ENCODE results near the gene NOL4L.

DNA sequence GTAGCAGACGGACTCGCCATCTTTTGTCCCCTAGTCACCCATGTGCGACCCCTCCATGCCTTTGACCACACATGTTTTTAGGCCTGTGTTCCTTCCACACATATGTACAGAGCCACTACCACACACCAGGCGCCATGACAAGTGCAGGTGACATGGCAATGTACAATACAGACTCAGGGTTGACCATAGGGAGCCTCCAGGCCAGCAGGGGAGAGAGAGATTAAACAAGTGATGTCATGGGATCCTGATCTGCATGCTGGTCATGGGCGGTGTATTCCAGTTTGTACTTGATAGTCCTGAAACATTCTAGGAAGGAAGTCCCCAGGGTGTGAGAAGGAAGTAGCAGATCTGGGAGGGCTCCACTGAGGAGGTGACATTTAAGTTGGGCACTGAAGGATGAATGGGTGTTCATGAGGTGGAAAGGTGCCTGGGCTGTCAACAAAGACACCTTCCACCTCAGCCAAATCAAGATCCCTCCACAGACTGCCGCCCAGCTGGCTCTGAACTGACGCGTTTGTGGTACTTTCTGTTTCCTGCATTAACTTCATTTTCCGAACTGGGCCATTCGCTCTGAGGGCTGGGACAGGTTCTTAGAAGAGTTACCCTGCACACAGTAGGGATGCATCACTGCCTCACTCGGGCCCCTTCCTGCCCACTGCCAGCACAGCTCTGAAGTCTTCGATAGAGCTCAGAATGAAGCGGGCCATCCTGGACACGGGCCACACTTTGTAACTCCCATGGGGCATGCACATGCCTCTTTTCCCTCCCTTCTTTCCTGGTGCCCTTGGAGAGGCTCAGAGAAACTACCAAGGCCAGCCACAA lies 94.0 kb downstream of the NOL4L start:
- TF ChIP-seq, protein P1, sequence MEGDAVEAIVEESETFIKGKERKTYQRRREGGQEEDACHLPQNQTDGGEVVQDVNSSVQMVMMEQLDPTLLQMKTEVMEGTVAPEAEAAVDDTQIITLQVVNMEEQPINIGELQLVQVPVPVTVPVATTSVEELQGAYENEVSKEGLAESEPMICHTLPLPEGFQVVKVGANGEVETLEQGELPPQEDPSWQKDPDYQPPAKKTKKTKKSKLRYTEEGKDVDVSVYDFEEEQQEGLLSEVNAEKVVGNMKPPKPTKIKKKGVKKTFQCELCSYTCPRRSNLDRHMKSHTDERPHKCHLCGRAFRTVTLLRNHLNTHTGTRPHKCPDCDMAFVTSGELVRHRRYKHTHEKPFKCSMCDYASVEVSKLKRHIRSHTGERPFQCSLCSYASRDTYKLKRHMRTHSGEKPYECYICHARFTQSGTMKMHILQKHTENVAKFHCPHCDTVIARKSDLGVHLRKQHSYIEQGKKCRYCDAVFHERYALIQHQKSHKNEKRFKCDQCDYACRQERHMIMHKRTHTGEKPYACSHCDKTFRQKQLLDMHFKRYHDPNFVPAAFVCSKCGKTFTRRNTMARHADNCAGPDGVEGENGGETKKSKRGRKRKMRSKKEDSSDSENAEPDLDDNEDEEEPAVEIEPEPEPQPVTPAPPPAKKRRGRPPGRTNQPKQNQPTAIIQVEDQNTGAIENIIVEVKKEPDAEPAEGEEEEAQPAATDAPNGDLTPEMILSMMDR (IDR thresholded peaks at IDR 0.05; ENCODE audit: insufficient read depth, low read length): no peak
- TF ChIP-seq, protein P2, sequence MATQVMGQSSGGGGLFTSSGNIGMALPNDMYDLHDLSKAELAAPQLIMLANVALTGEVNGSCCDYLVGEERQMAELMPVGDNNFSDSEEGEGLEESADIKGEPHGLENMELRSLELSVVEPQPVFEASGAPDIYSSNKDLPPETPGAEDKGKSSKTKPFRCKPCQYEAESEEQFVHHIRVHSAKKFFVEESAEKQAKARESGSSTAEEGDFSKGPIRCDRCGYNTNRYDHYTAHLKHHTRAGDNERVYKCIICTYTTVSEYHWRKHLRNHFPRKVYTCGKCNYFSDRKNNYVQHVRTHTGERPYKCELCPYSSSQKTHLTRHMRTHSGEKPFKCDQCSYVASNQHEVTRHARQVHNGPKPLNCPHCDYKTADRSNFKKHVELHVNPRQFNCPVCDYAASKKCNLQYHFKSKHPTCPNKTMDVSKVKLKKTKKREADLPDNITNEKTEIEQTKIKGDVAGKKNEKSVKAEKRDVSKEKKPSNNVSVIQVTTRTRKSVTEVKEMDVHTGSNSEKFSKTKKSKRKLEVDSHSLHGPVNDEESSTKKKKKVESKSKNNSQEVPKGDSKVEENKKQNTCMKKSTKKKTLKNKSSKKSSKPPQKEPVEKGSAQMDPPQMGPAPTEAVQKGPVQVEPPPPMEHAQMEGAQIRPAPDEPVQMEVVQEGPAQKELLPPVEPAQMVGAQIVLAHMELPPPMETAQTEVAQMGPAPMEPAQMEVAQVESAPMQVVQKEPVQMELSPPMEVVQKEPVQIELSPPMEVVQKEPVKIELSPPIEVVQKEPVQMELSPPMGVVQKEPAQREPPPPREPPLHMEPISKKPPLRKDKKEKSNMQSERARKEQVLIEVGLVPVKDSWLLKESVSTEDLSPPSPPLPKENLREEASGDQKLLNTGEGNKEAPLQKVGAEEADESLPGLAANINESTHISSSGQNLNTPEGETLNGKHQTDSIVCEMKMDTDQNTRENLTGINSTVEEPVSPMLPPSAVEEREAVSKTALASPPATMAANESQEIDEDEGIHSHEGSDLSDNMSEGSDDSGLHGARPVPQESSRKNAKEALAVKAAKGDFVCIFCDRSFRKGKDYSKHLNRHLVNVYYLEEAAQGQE (IDR thresholded peaks at IDR 0.05; ENCODE audit: insufficient replicate concordance, low read depth): no peak
- TF ChIP-seq POLR2AphosphoS5 (IDR thresholded peaks at IDR 0.05; ENCODE audit: low read depth) (no peak), SPI1 (IDR thresholded peaks at IDR 0.05; ENCODE audit: borderline replicate concordance, low read depth) (no peak), GABPA (IDR thresholded peaks at IDR 0.05; ENCODE audit: low read depth) (no peak)

All from HL-60 (cell line).